ENCODE data around the gene RAI14.
"Not testable (repeated sequence)": the region's sequence is repeated elsewhere in the genome, so short reads cannot be mapped to it uniquely, and the experiment has no call there.

Gene RAI14

DNA sequence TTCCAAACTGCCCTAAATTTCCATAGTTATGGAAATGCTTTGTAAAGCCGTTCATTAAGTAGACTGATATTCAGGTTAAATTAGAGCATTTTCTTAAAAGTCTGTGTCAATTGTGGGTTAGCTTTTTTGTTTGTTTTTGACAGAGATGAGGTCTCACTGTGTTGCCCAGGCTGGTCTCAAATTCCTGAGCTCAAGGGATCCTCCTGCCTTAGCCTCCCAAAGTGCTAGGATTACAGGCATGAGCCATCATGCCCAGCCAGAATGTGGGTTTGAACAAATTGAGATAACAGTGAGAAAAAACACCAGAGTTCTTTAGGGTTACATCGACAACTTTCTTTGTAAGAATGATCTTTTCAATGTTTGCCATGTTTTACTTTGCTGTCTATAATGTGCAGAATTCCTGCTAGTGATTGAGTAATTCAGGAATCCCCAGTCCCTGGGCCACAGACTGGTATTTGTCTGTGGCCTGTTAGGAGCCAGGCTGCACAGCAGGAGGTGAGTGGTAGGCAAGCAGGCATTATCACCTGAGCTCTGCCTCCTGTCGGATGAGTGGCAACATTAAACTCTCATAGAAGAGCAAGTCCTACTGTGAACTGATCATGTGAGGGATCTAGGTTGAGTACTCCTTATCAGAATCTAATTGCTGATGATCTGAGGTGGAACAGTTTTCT, 80.5 kb downstream of the RAI14 start:
- no peak for DNase-seq

- DNase-seq: no peak
Measured at GRCh38 chr5:34737731-34738130, 81.6 kb downstream of the RAI14 start.

GRCh38 chr5:34738381-34738780, 82.3 kb downstream of the RAI14 start:
- DNase-seq: no peak

DNA sequence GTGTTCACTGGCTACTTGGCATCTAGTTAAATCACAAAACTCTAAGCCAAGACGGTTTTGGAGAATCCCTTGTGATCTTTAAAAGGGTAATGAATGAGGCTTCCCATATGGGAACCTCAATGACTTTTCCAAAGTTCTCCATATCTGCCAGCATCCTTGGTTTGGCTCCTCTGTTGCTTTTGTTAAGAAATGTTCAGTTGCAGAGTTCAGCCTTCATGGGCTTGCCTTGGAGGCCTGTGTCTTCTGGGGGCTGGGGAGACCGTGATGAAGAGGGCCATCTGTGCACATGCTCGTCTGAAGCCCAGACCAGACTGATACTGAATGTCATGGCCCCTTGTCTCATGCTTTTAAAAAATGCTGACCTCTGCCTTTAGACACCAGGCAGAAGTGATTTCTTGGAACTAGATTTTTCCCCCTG, 84.3 kb downstream of the RAI14 start:
- no peak for DNase-seq

DNA sequence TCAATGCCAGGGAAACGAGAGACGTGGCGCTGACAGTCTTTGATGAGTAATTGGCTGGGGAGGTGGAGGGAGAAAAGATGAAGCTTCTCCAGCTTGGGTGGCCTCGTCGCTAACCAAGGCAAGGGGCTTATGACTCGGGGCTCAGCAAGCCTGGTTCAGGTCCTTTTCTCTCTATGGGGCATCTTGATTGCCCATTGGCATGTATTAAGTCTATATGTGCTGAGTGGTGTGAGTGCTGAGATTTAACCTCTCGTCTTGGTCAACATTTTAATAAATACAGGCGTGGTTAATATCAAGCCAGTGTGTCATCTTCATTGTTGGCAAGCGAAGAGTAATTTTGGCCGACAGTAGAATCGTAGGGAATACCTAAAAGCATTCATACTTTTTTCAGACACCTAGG, 85.9 kb downstream of the RAI14 start:
- DNase-seq: no peak

DNA sequence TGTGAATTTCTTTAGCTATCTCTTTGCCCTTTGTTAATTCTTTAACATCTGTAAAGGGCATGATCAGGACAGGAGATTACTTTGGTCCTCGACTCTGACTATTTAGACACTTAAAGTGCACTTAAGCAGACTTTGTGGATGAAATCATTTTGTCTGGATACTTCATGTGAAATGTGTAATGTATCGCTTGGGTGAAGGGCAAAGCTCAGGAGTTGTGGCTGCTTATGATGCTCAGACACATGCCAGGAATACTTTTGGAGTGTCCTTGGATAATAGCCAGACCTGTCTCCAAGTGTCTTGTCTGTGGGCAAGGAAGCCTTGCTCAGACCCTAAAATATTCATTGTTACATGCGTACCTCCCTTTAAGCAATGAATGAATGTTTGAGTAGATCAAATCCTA, 87.8 kb downstream of the RAI14 start:
- no peak for DNase-seq

GRCh38 chr5:34748431-34748830, 92.3 kb downstream of the RAI14 start:
- DNase-seq: no peak

DNA sequence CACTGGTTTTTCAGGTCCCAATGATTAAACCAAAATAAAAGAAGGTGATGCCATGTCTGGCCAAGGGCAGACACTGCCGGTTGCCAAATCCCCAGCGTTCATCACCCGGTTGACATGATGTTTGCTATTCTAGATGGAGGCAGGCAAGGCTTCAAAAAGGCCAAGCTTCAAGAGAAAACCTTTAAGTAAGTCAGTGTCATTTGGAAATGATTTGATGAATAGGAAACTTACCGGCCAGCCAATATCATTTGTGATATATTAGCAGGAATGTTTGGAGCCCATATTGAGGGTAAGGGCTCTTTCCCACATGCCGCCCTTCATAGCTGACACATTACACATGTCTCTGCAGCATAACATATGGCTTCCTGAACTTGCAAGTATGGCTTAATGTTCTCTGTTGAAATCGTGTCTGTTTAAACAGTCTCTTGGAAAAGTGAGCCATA, 93.3 kb downstream of the RAI14 start:
- DNase-seq: no peak

GRCh38 chr5:34750206-34750605, 94.1 kb downstream of the RAI14 start:
- no peak for DNase-seq

DNA sequence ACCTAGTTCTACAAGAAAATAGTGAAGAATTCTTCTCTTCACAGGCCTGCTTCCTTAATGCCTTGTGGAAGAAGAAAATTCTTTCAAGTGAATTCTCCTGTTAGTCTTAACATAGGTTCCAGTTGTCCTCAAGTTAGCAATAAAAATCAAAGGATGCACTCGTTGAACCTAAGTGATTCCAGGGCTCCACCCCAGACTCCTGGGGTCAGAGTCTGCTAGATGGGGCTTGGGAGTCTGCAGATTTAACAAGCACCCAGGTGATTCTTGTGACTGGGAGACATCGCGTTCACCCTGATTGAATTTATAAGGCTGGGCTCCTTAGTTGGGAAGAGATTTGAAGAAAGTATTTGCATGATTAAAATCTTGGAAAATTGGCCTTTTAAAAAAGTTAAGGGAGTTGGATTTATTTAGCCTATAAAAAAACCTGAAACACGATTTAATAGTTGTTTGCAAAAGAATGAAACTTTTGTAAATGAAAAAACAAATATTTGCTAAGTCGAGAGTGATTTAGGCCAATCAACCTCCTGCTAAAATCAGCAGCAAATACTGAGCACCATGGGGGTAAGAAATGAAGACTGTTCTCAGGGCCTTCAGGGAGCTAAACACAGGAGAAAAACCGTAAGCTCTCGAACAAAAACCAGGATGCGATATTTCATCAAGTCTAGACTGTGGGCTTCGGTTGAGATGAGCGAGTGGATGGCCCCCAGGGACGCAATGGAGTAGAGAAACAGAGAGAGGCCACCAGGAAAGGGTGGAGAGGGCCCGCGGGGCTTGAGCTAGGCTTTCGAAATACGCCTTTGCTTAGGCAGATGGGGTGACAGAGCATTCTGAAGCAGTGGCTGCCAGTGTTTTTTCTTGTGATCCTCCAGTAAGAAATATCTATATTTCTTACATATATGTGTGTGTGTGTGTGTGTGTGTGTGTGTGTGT, 95.9 kb downstream of the RAI14 start:
- no peak for DNase-seq

GRCh38 chr5:34753236-34753635, 97.1 kb downstream of the RAI14 start:
- DNase-seq: not testable (repeated sequence)

DNA sequence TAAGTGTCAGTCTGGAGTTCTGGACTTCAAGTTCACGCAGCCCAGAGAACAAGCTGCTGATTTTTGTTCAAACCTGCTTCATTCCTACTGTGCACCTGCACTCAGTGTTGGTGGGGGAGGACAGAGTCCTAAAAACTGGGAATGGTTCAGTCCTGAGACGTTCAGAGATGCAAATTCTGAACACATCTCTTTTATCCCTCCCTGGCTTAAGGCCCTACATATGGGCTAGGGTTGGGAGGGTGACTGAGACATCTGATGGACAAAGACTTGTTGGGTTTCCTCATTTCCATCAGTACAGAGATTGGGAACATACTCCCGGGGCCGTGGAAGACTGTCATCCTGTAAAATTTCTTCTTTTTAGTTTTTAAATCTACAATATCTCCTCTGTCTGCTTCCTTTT, 99.8 kb downstream of the RAI14 start:
- no peak for DNase-seq

GRCh38 chr5:34756781-34757624, 100.9 kb downstream of the RAI14 start:
- no peak for DNase-seq

DNA sequence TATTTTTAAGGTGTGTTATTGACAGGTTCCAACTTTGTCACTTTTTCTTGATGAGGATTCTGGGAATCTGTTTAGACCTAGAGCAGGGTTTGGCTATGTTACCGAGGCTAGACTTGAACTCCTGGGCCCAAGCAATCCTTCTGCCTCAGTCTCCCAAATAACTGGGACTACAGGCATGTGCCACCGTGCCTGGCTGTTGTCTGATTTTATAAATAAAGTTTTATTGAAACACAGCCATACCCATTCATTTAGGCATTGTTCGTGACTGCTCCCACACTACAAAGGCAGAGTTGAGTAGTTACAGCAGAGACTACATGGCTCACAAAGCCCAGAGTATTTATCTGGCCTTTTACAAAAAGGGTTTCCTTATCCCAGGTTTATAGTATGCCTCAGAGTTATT, 102.4 kb downstream of the RAI14 start:
- DNase-seq: no peak

GRCh38 chr5:34759213-34759612, 103.1 kb downstream of the RAI14 start:
- DNase-seq: not testable (repeated sequence)

DNA sequence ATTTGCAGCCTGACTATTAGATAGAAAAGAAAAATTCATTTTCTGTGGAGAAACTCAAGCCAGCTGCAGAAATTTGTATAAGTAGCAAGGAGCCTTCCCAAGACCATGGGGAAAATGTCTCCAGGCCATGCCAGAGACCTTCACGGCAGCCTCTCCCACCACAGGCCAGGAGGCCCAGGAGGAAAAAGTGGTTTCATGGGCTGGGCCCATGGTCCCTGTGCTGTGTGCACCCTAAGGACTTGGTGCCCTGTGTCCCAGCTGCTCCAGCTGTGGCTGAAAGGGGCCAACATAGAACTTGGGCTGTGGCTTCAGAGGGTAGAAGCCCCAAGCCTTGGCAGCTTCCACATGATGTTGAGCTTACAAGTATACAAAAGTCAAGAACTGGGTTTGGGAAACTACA, 109.5 kb downstream of the RAI14 start:
- DNase-seq: no peak

DNA sequence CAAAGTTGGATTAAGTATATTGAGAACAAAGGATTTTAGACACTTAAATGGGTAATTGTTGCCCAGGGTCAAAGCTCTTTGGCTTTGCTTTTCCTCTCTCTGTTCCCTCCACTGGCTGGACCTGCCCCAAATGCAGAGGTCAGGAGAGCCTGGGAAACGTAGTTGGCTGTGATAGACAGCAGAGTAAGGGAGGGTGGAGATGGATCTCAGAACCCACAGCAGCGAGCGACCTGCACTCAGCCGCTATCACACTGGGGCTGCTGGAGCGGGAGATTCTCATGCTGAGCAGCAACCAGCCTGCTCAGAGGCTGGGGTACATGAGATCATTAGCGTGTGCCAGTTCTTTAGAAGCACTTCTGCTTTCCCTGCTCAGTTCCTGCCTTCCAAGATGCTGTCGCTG, 111.1 kb downstream of the RAI14 start:
- DNase-seq: no peak

DNA sequence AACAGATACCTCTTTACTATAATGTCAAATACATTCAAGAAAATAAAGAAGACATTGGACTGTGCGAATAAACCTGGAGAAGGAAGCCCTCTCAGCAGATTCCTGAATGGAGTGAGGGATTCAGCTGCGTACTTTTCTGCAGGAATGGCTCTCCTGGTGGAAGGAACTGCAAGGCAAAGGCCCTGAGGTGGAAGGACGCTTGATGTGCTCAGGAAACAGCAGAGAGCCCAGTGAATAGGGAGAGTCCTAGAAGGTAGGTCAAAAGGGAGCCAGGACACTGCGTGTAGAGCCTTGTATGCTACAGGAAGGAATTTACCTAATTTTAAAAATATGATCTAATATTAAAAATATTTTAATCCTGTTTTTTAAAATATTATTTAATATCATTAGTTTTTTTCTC, 114.4 kb downstream of the RAI14 start:
- DNase-seq: no peak

DNA sequence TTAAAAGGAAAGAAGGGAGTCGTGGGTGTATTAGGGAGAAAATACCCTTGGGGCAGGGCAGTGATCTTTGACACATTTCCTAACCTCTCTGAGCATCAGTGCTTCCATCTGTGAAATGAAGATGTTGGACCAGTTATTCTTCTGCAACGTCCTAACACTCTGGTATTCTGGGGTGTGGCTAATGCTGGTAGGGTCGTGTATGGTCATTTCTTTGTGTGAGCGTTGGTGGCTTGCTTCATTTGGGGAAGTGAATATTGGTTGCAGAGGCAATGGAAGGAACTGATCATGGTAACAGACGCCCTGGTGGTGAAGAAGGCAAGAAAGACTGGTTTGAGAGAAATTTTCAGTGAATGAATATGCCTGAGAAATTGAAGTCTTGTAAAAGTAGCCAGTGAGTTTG, 114.9 kb downstream of the RAI14 start:
- DNase-seq: no peak

DNA sequence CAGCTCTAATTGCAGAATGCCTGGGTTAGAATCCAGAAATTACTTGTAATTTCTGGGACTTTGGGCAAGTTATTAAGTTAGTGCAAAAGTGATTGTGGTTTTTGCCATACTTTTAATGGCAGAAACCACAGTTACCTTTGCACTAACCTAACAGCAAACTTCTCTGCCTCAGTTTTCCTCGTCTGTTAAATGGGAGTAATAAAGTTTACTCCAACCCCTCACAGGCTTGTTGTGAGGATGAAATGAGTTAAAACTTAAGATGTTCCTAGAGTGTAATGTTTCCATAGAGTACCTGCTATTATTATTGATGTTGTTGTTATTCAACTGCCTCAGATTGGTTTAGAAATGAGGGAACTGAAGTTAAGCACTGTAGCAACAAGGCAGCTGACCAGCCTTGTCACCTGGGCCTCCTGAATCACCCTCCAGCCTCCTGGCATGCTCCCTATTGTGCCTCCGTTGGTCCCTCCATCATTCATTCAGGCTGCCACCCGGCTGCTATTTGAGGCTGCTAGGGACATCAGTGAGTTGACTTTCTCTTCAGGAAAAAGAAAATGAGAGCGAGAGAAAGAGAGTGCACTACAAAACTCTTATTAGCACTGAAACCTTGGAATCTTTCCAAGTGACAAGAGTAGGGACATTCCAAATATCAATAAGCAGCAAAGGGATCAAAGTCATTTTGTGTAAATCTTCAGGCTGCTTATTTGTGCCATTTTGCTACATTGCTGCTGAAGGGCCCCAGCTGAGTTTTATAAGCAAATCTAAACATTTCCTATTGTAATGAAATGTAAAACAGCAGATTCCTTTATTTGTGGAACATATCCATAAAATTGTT, 116.4 kb downstream of the RAI14 start:
- DNase-seq: no peak

GRCh38 chr5:34774139-34774538, 118.0 kb downstream of the RAI14 start:
- no peak for DNase-seq

GRCh38 chr5:34774678-34775077, 118.5 kb downstream of the RAI14 start:
- not testable (repeated sequence) for DNase-seq
